ENCODE results near the gene CEP72. TPM values are rescaled to one million over a fixed set of nuclear protein-coding genes. Genes with fewer than 3 reads are reported as not detected.

Gene CEP72
- polyA plus RNA-seq, 1 experiment, result 1.7 TPM

GRCh38 chr5:585962-586628 lies 26.0 kb upstream of the CEP72 start:
- ChIA-PET POLR2A (no interaction called here), CTCF (interaction anchor here (0.6 kb wide), 1 partner anchor 427 kb away, joined by 3 read pairs; no protein-coding TSS in a partner anchor)
- TF ChIP-seq, protein P1, sequence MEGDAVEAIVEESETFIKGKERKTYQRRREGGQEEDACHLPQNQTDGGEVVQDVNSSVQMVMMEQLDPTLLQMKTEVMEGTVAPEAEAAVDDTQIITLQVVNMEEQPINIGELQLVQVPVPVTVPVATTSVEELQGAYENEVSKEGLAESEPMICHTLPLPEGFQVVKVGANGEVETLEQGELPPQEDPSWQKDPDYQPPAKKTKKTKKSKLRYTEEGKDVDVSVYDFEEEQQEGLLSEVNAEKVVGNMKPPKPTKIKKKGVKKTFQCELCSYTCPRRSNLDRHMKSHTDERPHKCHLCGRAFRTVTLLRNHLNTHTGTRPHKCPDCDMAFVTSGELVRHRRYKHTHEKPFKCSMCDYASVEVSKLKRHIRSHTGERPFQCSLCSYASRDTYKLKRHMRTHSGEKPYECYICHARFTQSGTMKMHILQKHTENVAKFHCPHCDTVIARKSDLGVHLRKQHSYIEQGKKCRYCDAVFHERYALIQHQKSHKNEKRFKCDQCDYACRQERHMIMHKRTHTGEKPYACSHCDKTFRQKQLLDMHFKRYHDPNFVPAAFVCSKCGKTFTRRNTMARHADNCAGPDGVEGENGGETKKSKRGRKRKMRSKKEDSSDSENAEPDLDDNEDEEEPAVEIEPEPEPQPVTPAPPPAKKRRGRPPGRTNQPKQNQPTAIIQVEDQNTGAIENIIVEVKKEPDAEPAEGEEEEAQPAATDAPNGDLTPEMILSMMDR (IDR thresholded peaks at IDR 0.05; ENCODE audit: insufficient read depth, low read depth, low read length), result no peak
- no peaks in the 10 kb centered on the region for H3K36me3 ChIP-seq (ENCODE audit: control insufficient read depth, insufficient read depth, low read length)
- DNase-seq (ENCODE audit: low read depth), result no peak
- H3K27me3 ChIP-seq (ENCODE audit: control insufficient read depth, insufficient read depth, low read length), result peaks cover 7% of the 10 kb centered on the region; the same call in 1 of the 2 replicates
- H3K4me3 ChIP-seq (ENCODE audit: low read depth, low read length), result no peak overlapping the region

- TF ChIP-seq, protein P1 (IDR thresholded peaks at IDR 0.05; ENCODE audit: insufficient read depth, low read depth, low read length), result peak; percentile 7; the same call in 1 of the 2 replicates
- H3K4me3 ChIP-seq (ENCODE audit: low read depth, low read length), result no peak overlapping the region
- DNase-seq (ENCODE audit: low read depth), result no peak
- peaks cover 7% of the 10 kb centered on the region; the same call in 1 of the 2 replicates for H3K27me3 ChIP-seq (ENCODE audit: control insufficient read depth, insufficient read depth, low read length)
- no peaks in the 10 kb centered on the region for H3K36me3 ChIP-seq (ENCODE audit: control insufficient read depth, insufficient read depth, low read length)
- ChIA-PET POLR2A (no interaction called here), CTCF (interaction anchor here (0.6 kb wide), 1 partner anchor 428 kb away, joined by 3 read pairs; no protein-coding TSS in a partner anchor)
Measured at GRCh38 chr5:586751-587285, 25.3 kb upstream of the CEP72 start.

GRCh38 chr5:587403-587802 lies 24.7 kb upstream of the CEP72 start:
- Histone ChIP-seq H3K36me3 (ENCODE audit: control insufficient read depth, insufficient read depth, low read length) (no peaks in the 10 kb centered on the region), H3K27me3 (ENCODE audit: control insufficient read depth, insufficient read depth, low read length) (peaks cover 7% of the 10 kb centered on the region; the same call in 1 of the 2 replicates), H3K4me3 (ENCODE audit: low read depth, low read length) (no peak overlapping the region)
- TF ChIP-seq, protein P1 (IDR thresholded peaks at IDR 0.05; ENCODE audit: insufficient read depth, low read depth, low read length), result no peak
- POLR2A ChIA-PET, result no interaction called here
- DNase-seq (ENCODE audit: low read depth), result no peak
- CTCF ChIA-PET, result no interaction called here

DNA sequence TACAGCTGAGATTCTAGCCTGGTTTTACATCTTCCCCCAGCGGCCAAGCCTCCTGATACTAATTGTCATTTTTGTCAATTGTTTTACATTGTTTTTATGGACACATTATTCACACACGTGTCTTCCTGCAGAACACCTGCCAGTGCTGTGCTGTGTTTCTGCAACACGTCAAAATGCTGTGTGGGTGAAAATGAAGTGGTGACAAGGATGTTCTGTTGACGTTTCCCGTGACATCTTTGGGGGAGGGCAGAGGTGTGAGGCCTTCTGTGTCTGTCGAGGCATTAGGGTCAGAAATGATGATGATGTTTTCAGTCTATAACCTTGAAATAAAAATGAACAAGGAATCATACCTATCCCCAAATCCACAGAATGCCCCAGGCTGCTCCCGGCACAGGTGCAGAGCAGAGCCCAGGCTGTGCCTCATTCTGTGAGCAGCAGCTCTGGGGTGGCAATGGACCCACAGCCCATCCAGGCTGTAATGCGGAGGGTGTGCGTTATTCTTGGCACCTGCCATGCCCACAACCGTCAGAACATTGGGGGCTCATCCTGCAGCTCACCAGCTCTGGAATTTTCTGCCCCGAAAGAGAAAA lies 23.6 kb upstream of the CEP72 start:
- no peaks in the 10 kb centered on the region for H3K36me3 ChIP-seq (ENCODE audit: control insufficient read depth, insufficient read depth, low read length)
- CTCF ChIA-PET, result interaction anchor here (0.6 kb wide), 2 partner anchors 23 to 613 kb away, joined by 3 read pairs; partner anchors contain the start of gene SLC6A19
- no peak for DNase-seq (ENCODE audit: low read depth)
- TF ChIP-seq, protein P1 (IDR thresholded peaks at IDR 0.05; ENCODE audit: insufficient read depth, low read depth, low read length), result no peak
- peaks cover 9% of the 10 kb centered on the region; the same call in 1 of the 2 replicates for H3K27me3 ChIP-seq (ENCODE audit: control insufficient read depth, insufficient read depth, low read length)
- no peak overlapping the region for H3K4me3 ChIP-seq (ENCODE audit: low read depth, low read length)
- POLR2A ChIA-PET, result no interaction called here

DNA sequence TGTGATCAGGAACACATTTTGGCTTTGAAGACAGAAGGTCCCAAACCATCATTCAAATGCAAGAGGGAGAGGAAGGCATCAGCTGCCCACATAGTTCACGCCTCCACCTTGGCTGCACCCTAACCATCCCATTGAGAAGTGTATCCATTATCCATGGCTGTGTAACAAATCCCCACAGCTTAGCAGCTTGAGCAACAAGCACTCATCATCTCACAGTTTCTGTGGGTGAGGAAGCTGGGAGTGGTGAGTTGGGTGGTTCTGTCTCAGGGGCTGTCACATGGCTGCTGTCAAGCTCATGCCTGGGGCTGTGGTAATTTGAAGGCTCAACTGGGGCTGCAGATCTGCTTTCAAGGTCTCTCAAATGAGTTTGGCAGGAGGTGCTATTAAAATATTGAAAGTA lies 23.0 kb upstream of the CEP72 start:
- ChIA-PET CTCF (no interaction called here), POLR2A (no interaction called here)
- no peak for DNase-seq (ENCODE audit: low read depth)
- Histone ChIP-seq H3K4me3 (ENCODE audit: low read depth, low read length) (no peak overlapping the region), H3K27me3 (ENCODE audit: control insufficient read depth, insufficient read depth, low read length) (peaks cover 9% of the 10 kb centered on the region; the same call in 1 of the 2 replicates), H3K36me3 (ENCODE audit: control insufficient read depth, insufficient read depth, low read length) (no peaks in the 10 kb centered on the region)
- TF ChIP-seq, protein P1 (IDR thresholded peaks at IDR 0.05; ENCODE audit: insufficient read depth, low read depth, low read length), result no peak
